BJ (cell line): Measurements from ENCODE around the gene DDIAS. TPM values are rescaled to one million over a fixed set of nuclear protein-coding genes. Genes with fewer than 3 reads are reported as not detected.

Experiments used
- CTCF ChIA-PET: fragments of 350-600 bp; formaldehyde crosslinking; extraction: SDS; loops from one replicate; lab custom pipeline; 2021; ENCODE audit warnings: antibody characterized with exemption, inconsistent platforms; lab: Yijun Ruan, JAX
- POLR2A ChIA-PET: fragments of 300-600 bp; sonication (Branson Sonifier 250); formaldehyde crosslinking; extraction: SDS; loops from one replicate; lab custom pipeline; 2021; ENCODE audit warnings: antibody characterized with exemption; lab: Charles Lee
- DNase-seq: peaks from one replicate; pipeline ENCODE4 v3.0.0-alpha.2; 2011; ENCODE audit warnings: low read depth
- H3K27me3 ChIP-seq: 2 replicates; pipeline ENCODE4 v1.6.0; 2011; ENCODE audit warnings: low read length; ENCODE audit not compliant: control insufficient read depth, insufficient read depth
- H3K36me3 ChIP-seq: 2 replicates; pipeline ENCODE4 v1.5.1; 2011; ENCODE audit warnings: low read length; ENCODE audit not compliant: control insufficient read depth, insufficient read depth
- H3K4me3 ChIP-seq: 2 replicates; pipeline ENCODE4 v1.5.1; 2011; ENCODE audit warnings: low read depth, mild to moderate bottlenecking, control low read depth, low read length
- CTCF ChIP-seq: IDR thresholded peaks from 2 replicates; pipeline ENCODE4 v1.5.1; 2011; ENCODE audit warnings: low read depth, mild to moderate bottlenecking, control low read depth, inconsistent platforms, low read length, moderate library complexity; ENCODE audit not compliant: insufficient read depth
- polyA plus RNA-seq: library from polyadenylated mRNA; depleted of rRNA; stranded (reverse); fragments of >200 nt; gene quantifications from 2 replicates; pipeline ENCODE4 v1.2.3, GENCODE V29; 2011

DDIAS gene
- polyA plus RNA-seq, 1 experiment: 2.7 TPM

GRCh38 chr11:82930734-82931133 lies 29.2 kb downstream of the DDIAS start:
- DNase-seq: no peak
- Histone ChIP-seq H3K36me3 (no peaks in the 10 kb centered on the region), H3K27me3 (no peaks in the 10 kb centered on the region), H3K4me3 (no peak overlapping the region)
- TF ChIP-seq CTCF: no peak
- POLR2A ChIA-PET: no interaction called here
- CTCF ChIA-PET: interaction anchor here (0.9 to 1.1 kb wide), 2 partner anchors 28 to 159 kb away, joined by 3 read pairs; no protein-coding TSS in a partner anchor

- DNase-seq: no peak
- POLR2A ChIA-PET: no interaction called here
- CTCF ChIA-PET: no interaction called here
- H3K27me3 ChIP-seq: no peaks in the 10 kb centered on the region
- no peaks in the 10 kb centered on the region for H3K36me3 ChIP-seq
- TF ChIP-seq CTCF: no peak
- no peak overlapping the region for H3K4me3 ChIP-seq
Observed at GRCh38 chr11:82932564-82932963, 31.0 kb downstream of the DDIAS start.

- ChIA-PET POLR2A (no interaction called here), CTCF (interaction anchor here (0.8 kb wide), 1 partner anchor 9 kb away, joined by 3 read pairs; no protein-coding TSS in a partner anchor)
- no peak for DNase-seq
- TF ChIP-seq CTCF: no peak
- H3K4me3 ChIP-seq: no peak overlapping the region
- no peaks in the 10 kb centered on the region for H3K36me3 ChIP-seq
- H3K27me3 ChIP-seq: no peaks in the 10 kb centered on the region
Observed at GRCh38 chr11:82936261-82936660, 34.7 kb downstream of the DDIAS start.

- Histone ChIP-seq H3K36me3 (no peaks in the 10 kb centered on the region), H3K27me3 (no peaks in the 10 kb centered on the region), H3K4me3 (no peak overlapping the region)
- ChIA-PET CTCF (interaction anchor here (0.6 kb wide), 1 partner anchor 262 kb away, joined by 3 read pairs; no protein-coding TSS in a partner anchor), POLR2A (no interaction called here)
- DNase-seq: no peak
- TF ChIP-seq CTCF: no peak
Observed at GRCh38 chr11:82937554-82937953, 36.0 kb downstream of the DDIAS start.

- TF ChIP-seq CTCF: no peak
- no peak for DNase-seq
- Histone ChIP-seq H3K36me3 (no peaks in the 10 kb centered on the region), H3K27me3 (no peaks in the 10 kb centered on the region), H3K4me3 (no peak overlapping the region)
- POLR2A ChIA-PET: no interaction called here
- CTCF ChIA-PET: no interaction called here
Observed at GRCh38 chr11:82939456-82939855, 37.9 kb downstream of the DDIAS start.
